HG02623 (cell line): ENCODE measurements around the gene CMYA5.

Experiments
- ATAC-seq: cut with Tn5 transposase; IDR thresholded peaks from one replicate; pipeline ENCODE4 v1.9.1; 2021; ENCODE audit warnings: moderate library complexity; ENCODE audit not compliant: unreplicated experiment

The CMYA5 gene

GRCh38 chr5:79793304-79793703 is 103.7 kb downstream of the CMYA5 start:
- no peak for ATAC-seq

- no peak for ATAC-seq
Observed at GRCh38 chr5:79793722-79794121, 104.1 kb downstream of the CMYA5 start.

- no peak for ATAC-seq
Observed at GRCh38 chr5:79794347-79794746, 104.7 kb downstream of the CMYA5 start.

GRCh38 chr5:79795764-79796398 is 106.2 kb downstream of the CMYA5 start:
- ATAC-seq: no peak

- no peak for ATAC-seq
Observed at GRCh38 chr5:79798893-79799590, 109.4 kb downstream of the CMYA5 start.

- ATAC-seq: no peak
Observed at GRCh38 chr5:79800979-79801827, 111.6 kb downstream of the CMYA5 start.

- ATAC-seq: no peak
Observed at GRCh38 chr5:79802406-79802805, 112.8 kb downstream of the CMYA5 start.

- no peak for ATAC-seq
Observed at GRCh38 chr5:79803007-79803406, 113.4 kb downstream of the CMYA5 start.

GRCh38 chr5:79806741-79807140 is 117.1 kb downstream of the CMYA5 start:
- no peak for ATAC-seq

GRCh38 chr5:79809743-79810142 is 120.1 kb downstream of the CMYA5 start:
- no peak for ATAC-seq

GRCh38 chr5:79811081-79811480 is 121.4 kb downstream of the CMYA5 start:
- ATAC-seq: no peak

GRCh38 chr5:79811904-79812303 is 122.3 kb downstream of the CMYA5 start:
- ATAC-seq: no peak

- ATAC-seq: no peak
Observed at GRCh38 chr5:79814699-79815098, 125.1 kb downstream of the CMYA5 start.

GRCh38 chr5:79816014-79816413 is 126.4 kb downstream of the CMYA5 start:
- no peak for ATAC-seq

GRCh38 chr5:79820648-79821047 is 131.0 kb downstream of the CMYA5 start:
- no peak for ATAC-seq

GRCh38 chr5:79824444-79824843 is 134.8 kb downstream of the CMYA5 start:
- ATAC-seq: no peak

GRCh38 chr5:79825802-79826201 is 136.2 kb downstream of the CMYA5 start:
- ATAC-seq: no peak

GRCh38 chr5:79827159-79827629 is 137.6 kb downstream of the CMYA5 start:
- no peak for ATAC-seq

- no peak for ATAC-seq
Observed at GRCh38 chr5:79829260-79829659, 139.6 kb downstream of the CMYA5 start.

GRCh38 chr5:79831381-79832309 is 142.0 kb downstream of the CMYA5 start:
- no peak for ATAC-seq

- no peak for ATAC-seq
Observed at GRCh38 chr5:79832911-79833310, 143.3 kb downstream of the CMYA5 start.
